ENCODE data around the gene EDC4. TPM values are rescaled to one million over a fixed set of nuclear protein-coding genes. Genes with fewer than 3 reads are reported as not detected.

The EDC4 gene
- polyA plus RNA-seq, 1 donor from 2014 or later: 66.0 TPM

- no peak for TF ChIP-seq SMC3 (conservative IDR thresholded peaks at IDR 0.05; ENCODE audit: poor library complexity)
- TF ChIP-seq POLR2AphosphoS5 (IDR thresholded peaks at IDR 0.05): no peak
- no peak for TF ChIP-seq EP300 (conservative IDR thresholded peaks at IDR 0.05; ENCODE audit: poor library complexity, severe bottlenecking)
- TF ChIP-seq EZH2 (IDR thresholded peaks at IDR 0.05; ENCODE audit: borderline replicate concordance, insufficient read depth, low read length, poor library complexity, severe bottlenecking): no peak
- TF ChIP-seq CTCF (IDR thresholded peaks at IDR 0.05; ENCODE audit: poor library complexity, severe bottlenecking): no peak
- no peak for TF ChIP-seq REST (IDR thresholded peaks at IDR 0.05; ENCODE audit: borderline replicate concordance)
- TF ChIP-seq MXI1 (conservative IDR thresholded peaks at IDR 0.05; ENCODE audit: poor library complexity, severe bottlenecking): no peak
- no peak for TF ChIP-seq TAF1 (IDR thresholded peaks at IDR 0.05; ENCODE audit: low read depth)
- no peak for TF ChIP-seq RAD21 (conservative IDR thresholded peaks at IDR 0.05)
- no peaks in the 10 kb centered on the region for H4K20me1 ChIP-seq (ENCODE audit: insufficient read depth)
- no peak overlapping the region for H3K27ac ChIP-seq (ENCODE audit: low read length)
- H3K36me3 ChIP-seq (ENCODE audit: insufficient read depth, low read length): no peaks in the 10 kb centered on the region
- H3K9me3 ChIP-seq (ENCODE audit: low read length): no peaks in the 10 kb centered on the region
- H3K9me2 ChIP-seq (ENCODE audit: insufficient read depth, low read length): no peaks in the 10 kb centered on the region
- H3K4me3 ChIP-seq (ENCODE audit: low read length): no peak overlapping the region
- no peak overlapping the region for H2AFZ ChIP-seq (ENCODE audit: low read depth, low read length)
- H3K27me3 ChIP-seq (ENCODE audit: insufficient read depth, low read depth, low read length): no peaks in the 10 kb centered on the region
- H3K9ac ChIP-seq (ENCODE audit: low read length): no peak overlapping the region
- no peaks in the 10 kb centered on the region for H3K79me2 ChIP-seq (replicated peaks; ENCODE audit: insufficient read depth, low read length)
- no peaks in the 10 kb centered on the region for H3F3A ChIP-seq (ENCODE audit: insufficient read depth, low read length, poor library complexity, severe bottlenecking)
- H3K4me2 ChIP-seq (ENCODE audit: low read length): no peak overlapping the region
Measured at GRCh38 chr16:67922221-67922620, 49.4 kb downstream of the EDC4 start.

GRCh38 chr16:67922740-67923139 lies 49.9 kb downstream of the EDC4 start:
- Histone ChIP-seq H4K20me1 (ENCODE audit: insufficient read depth) (no peaks in the 10 kb centered on the region), H3K79me2 (replicated peaks; ENCODE audit: insufficient read depth, low read length) (no peaks in the 10 kb centered on the region), H3K4me3 (ENCODE audit: low read length) (no peak overlapping the region), H3K9me2 (ENCODE audit: insufficient read depth, low read length) (no peaks in the 10 kb centered on the region), H2AFZ (ENCODE audit: low read depth, low read length) (no peak overlapping the region), H3K27me3 (ENCODE audit: insufficient read depth, low read depth, low read length) (no peaks in the 10 kb centered on the region), H3K4me2 (ENCODE audit: low read length) (no peak overlapping the region), H3K27ac (ENCODE audit: low read length) (no peak overlapping the region), H3F3A (ENCODE audit: insufficient read depth, low read length, poor library complexity, severe bottlenecking) (no peaks in the 10 kb centered on the region), H3K36me3 (ENCODE audit: insufficient read depth, low read length) (no peaks in the 10 kb centered on the region), H3K9me3 (ENCODE audit: low read length) (no peaks in the 10 kb centered on the region), H3K9ac (ENCODE audit: low read length) (no peak overlapping the region)
- no peak for TF ChIP-seq CTCF (IDR thresholded peaks at IDR 0.05; ENCODE audit: poor library complexity, severe bottlenecking)
- TF ChIP-seq EP300 (conservative IDR thresholded peaks at IDR 0.05; ENCODE audit: poor library complexity, severe bottlenecking): no peak
- no peak for TF ChIP-seq TAF1 (IDR thresholded peaks at IDR 0.05; ENCODE audit: low read depth)
- TF ChIP-seq EZH2 (IDR thresholded peaks at IDR 0.05; ENCODE audit: borderline replicate concordance, insufficient read depth, low read length, poor library complexity, severe bottlenecking): no peak
- TF ChIP-seq REST (IDR thresholded peaks at IDR 0.05; ENCODE audit: borderline replicate concordance): no peak
- no peak for TF ChIP-seq SMC3 (conservative IDR thresholded peaks at IDR 0.05; ENCODE audit: poor library complexity)
- no peak for TF ChIP-seq MXI1 (conservative IDR thresholded peaks at IDR 0.05; ENCODE audit: poor library complexity, severe bottlenecking)
- TF ChIP-seq RAD21 (conservative IDR thresholded peaks at IDR 0.05): no peak
- TF ChIP-seq POLR2AphosphoS5 (IDR thresholded peaks at IDR 0.05): no peak

Measured in neural cell (in vitro differentiated cells).